ENCODE data around the gene CENPM. TPM values are rescaled to one million over a fixed set of nuclear protein-coding genes. Genes with fewer than 3 reads are reported as not detected.

Gene CENPM
- total and polyA plus RNA-seq, 9 donors, result 6.7 to 11.6 (median 8.9) TPM

DNA sequence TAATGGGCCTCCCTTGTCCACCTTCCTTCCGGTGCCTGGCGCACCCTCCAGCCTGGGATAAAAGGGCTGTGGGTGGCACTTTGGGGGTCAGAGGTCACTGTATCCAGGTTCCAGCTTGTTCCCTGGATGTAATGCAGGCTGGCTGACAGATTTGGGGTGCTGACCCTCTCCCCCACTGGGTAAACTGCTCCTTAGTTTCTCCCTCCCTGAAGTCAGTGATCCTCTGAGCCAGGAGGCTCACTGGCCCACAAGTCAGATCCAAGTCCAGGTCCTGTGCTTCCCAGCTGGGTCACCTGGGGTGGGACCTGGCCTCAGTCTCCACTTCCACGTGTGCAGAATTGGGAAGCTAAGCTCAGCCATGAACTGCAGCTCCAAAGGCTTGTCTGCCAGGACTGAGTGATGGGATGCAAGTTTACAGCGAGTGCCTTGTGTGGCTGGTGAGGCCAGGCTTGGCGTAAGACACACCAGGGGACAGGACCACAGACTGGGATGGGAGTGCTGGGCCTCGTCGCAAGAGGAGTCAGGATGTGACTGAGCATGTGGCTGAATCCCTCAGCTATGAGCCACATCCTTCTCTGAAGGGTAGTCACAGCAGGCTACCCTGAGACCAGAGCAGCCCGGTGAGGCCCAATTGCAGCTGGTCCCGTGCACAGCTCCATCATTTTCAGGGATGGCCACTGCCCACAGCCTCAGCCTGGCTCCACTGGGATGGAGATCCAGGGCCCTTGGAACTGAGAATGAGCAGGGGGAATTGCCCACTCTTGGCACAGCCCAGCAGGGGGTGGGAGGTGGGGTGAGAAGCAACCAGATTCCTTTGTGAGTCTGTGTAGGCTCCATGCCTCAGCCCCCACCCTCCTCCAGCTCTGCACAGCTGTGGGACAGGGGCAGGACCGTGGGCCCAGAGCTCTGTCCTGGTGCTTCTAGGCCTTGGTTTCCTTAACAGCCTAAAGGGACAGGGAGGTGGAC, 39.2 kb downstream of the CENPM start:
- H3K27me3 ChIP-seq (ENCODE audit: control insufficient read depth, insufficient read depth, low read length), result peaks cover 40% of the 10 kb centered on the region
- DNase-seq, result no peak
- no peaks in the 10 kb centered on the region for H3K9me3 ChIP-seq (replicated peaks; ENCODE audit: control insufficient read depth, low read depth, low read length)
- peaks cover 48% of the 10 kb centered on the region for H3K36me3 ChIP-seq (ENCODE audit: control insufficient read depth, insufficient read depth, low read length)
- 75% methylated on average over 9 of the region's 10 CpGs for WGBS (ENCODE audit: insufficient coverage)
- no peak overlapping the region for H3K4me3 ChIP-seq (ENCODE audit: low read length)
- peaks cover 19% of the 10 kb centered on the region for H3K4me1 ChIP-seq (ENCODE audit: control insufficient read depth, insufficient read depth, low read length)
- no peak overlapping the region for H3K27ac ChIP-seq (ENCODE audit: low read length)

DNA sequence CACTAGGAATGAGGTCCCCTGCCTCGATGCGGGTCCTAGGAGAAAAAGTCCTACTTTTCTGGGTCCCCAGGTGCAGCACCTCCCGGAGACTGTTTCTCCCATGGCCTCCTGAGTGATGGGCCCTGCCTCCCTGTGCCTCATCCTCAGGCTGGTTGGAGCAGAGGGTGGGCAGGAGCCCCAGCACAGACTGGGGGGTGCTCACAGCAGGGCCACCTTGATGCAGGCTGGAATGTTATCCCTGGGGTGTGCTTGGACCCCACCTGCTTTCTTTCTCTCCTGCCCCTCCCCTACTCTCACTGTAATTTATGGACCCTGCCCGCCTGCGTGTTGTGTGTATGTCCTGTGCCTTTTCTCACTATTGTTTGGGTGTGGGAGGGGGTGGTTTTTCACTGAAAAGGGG, 40.1 kb downstream of the CENPM start:
- H3K36me3 ChIP-seq (ENCODE audit: control insufficient read depth, insufficient read depth, low read length), result peaks cover 57% of the 10 kb centered on the region
- WGBS (ENCODE audit: insufficient coverage), result 76% methylated on average over 3 of the region's 5 CpGs
- H3K27ac ChIP-seq (ENCODE audit: low read length), result no peak overlapping the region
- no peak for DNase-seq
- no peaks in the 10 kb centered on the region for H3K9me3 ChIP-seq (replicated peaks; ENCODE audit: control insufficient read depth, low read depth, low read length)
- no peak overlapping the region for H3K4me3 ChIP-seq (ENCODE audit: low read length)
- peaks cover 19% of the 10 kb centered on the region for H3K4me1 ChIP-seq (ENCODE audit: control insufficient read depth, insufficient read depth, low read length)
- H3K27me3 ChIP-seq (ENCODE audit: control insufficient read depth, insufficient read depth, low read length), result peaks cover 31% of the 10 kb centered on the region

DNA sequence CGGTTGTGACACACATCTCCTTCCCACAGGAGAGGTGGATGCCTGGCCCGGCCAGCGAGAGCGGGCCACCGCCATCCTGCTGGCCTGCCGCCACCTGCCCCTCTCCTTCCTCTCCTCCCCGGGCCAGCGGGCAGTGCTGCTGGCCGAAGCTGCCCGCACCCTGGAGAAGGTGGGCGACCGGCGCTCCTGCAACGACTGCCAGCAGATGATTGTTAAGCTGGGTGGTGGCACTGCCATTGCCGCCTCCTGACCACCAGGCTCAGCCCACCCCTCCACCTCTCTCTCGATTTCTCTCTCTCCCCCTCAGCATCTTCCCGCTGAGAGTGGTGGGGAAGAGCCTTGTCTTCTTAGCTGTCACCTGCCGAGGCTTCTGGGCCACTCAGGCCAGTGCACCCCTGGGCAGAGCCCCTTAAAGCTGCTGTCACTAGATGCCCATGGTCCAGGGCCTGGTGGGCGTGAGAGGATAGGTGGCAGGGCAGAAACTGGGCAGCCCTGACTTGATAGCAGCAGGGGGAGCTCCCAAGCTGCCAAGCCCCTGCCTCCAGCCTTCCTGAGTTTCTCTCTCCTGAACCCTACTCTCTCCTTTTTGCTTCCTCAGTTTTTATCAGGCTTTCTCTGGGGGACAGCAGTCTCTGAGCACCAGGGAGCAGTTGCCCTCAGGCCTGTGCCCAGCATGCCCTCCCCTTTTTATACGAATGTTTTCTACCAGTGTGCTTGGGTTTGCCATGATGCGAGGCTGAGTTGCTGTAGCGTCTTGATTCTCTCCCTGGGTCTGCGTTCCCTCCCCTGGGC, 41.3 kb downstream of the CENPM start:
- DNase-seq, result no peak
- WGBS (ENCODE audit: insufficient coverage), result 87% methylated on average over 7 of the region's 23 CpGs
- Histone ChIP-seq H3K27ac (ENCODE audit: low read length) (no peak overlapping the region), H3K36me3 (ENCODE audit: control insufficient read depth, insufficient read depth, low read length) (peaks cover 67% of the 10 kb centered on the region), H3K4me1 (ENCODE audit: control insufficient read depth, insufficient read depth, low read length) (peaks cover 16% of the 10 kb centered on the region), H3K4me3 (ENCODE audit: low read length) (no peak overlapping the region), H3K9me3 (replicated peaks; ENCODE audit: control insufficient read depth, low read depth, low read length) (no peaks in the 10 kb centered on the region), H3K27me3 (ENCODE audit: control insufficient read depth, insufficient read depth, low read length) (peaks cover 19% of the 10 kb centered on the region)

DNA sequence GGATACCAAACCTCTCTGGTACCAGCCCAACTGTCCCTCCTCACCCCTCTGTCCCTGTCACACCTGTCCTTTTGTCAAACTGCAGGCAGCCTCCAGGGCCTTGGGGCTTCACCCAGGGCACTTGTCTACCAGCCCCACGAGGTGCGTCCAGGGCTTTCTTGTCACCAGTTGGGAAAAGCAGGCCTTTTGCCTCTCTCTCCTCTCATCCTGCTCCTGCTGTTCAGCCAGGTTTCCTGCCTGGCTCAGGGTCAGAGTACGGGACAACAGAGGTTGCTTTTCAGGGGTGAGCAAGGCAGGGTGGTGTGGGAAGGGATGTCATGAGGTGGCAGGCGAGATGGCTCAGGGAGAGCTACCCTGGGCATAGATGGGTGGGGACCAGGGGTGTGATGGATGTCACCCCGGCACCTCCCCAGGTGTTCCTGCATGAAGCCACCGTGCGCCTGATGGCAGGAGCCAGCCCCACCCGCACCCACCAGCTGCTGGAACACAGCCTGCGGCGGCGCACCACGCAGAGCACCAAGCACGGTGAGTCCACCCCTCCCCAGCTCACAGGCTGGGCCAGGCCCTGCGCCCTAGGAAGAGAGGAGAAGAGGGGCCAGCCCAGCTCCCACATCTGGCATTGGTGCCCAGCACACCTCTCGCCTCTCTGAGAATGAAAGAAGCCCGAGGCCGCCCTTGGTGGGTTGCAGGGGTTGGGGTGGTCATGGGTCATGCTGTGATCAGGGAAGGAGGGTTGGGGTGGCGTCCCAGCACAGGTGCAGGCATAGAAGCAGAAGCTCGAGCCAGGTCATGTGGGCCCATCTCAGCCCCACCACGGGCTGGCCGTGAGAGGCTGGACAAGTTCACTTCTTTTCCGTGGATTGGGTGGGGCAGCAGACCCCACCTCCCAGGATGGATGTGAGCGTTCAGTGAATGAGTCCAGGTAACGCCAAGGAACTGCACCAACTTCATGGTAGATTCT, 42.2 kb downstream of the CENPM start:
- WGBS (ENCODE audit: insufficient coverage), result 90% methylated on average over 20 of the region's 24 CpGs
- Histone ChIP-seq H3K36me3 (ENCODE audit: control insufficient read depth, insufficient read depth, low read length) (peaks cover 75% of the 10 kb centered on the region), H3K27me3 (ENCODE audit: control insufficient read depth, insufficient read depth, low read length) (peaks cover 12% of the 10 kb centered on the region), H3K4me1 (ENCODE audit: control insufficient read depth, insufficient read depth, low read length) (peaks cover 23% of the 10 kb centered on the region), H3K27ac (ENCODE audit: low read length) (no peak overlapping the region), H3K4me3 (ENCODE audit: low read length) (no peak overlapping the region), H3K9me3 (replicated peaks; ENCODE audit: control insufficient read depth, low read depth, low read length) (no peaks in the 10 kb centered on the region)
- no peak for DNase-seq

DNA sequence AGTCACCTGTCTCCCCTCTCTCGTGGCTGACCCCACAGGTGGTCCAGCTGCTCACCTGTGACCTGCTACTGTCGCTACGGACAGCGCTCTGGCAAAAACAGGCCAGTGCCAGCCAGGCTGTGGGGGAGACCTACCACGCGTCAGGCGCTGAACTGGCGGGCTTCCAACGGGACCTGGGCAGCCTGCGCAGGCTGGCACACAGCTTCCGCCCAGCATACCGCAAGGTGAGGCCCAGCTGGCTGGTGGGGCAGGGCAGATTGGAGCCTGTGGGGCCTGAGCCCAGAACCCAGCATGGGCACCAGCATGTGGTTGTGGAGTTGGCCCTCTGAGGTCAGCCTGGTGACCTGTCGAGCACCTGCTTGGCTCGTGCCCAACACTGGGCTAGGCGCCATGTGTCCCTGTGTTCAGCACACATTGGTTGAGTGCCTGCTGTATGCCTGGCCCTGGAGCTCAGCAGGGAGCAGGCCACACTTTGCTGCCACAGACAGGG, 44.0 kb downstream of the CENPM start:
- H3K36me3 ChIP-seq (ENCODE audit: control insufficient read depth, insufficient read depth, low read length), result peaks cover 88% of the 10 kb centered on the region
- peaks cover 30% of the 10 kb centered on the region for H3K4me1 ChIP-seq (ENCODE audit: control insufficient read depth, insufficient read depth, low read length)
- no peaks in the 10 kb centered on the region for H3K27me3 ChIP-seq (ENCODE audit: control insufficient read depth, insufficient read depth, low read length)
- no peaks in the 10 kb centered on the region for H3K9me3 ChIP-seq (replicated peaks; ENCODE audit: control insufficient read depth, low read depth, low read length)
- WGBS (ENCODE audit: insufficient coverage), result 88% methylated on average over 15 of the region's 15 CpGs
- no peak overlapping the region for H3K27ac ChIP-seq (ENCODE audit: low read length)
- no peak for DNase-seq
- H3K4me3 ChIP-seq (ENCODE audit: low read length), result no peak overlapping the region

DNA sequence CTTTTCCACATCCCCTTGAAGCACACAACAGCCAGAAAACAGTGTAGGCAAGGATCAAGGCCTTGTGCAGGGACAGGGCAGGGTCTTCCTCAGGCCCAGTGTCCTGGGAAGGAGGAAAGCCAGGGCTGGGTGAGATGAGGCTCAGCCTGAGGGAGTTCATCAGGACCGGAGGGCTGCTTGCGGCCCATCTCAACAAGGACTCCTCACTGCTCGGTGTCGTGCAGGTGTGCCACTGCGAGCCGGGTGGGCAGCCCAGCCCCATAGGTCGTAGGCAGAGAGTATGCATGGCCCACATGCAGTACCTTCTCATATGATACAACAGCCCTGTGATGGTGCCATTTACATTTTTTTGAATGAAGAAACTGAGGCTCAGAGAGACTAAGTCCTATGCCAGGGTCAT, 44.9 kb downstream of the CENPM start:
- 85% methylated on average over 4 of the region's 7 CpGs for WGBS (ENCODE audit: insufficient coverage)
- Histone ChIP-seq H3K27ac (ENCODE audit: low read length) (no peak overlapping the region), H3K36me3 (ENCODE audit: control insufficient read depth, insufficient read depth, low read length) (peaks cover 90% of the 10 kb centered on the region), H3K4me3 (ENCODE audit: low read length) (no peak overlapping the region), H3K27me3 (ENCODE audit: control insufficient read depth, insufficient read depth, low read length) (no peaks in the 10 kb centered on the region), H3K9me3 (replicated peaks; ENCODE audit: control insufficient read depth, low read depth, low read length) (no peaks in the 10 kb centered on the region), H3K4me1 (ENCODE audit: control insufficient read depth, insufficient read depth, low read length) (peaks cover 35% of the 10 kb centered on the region)
- DNase-seq, result no peak

DNA sequence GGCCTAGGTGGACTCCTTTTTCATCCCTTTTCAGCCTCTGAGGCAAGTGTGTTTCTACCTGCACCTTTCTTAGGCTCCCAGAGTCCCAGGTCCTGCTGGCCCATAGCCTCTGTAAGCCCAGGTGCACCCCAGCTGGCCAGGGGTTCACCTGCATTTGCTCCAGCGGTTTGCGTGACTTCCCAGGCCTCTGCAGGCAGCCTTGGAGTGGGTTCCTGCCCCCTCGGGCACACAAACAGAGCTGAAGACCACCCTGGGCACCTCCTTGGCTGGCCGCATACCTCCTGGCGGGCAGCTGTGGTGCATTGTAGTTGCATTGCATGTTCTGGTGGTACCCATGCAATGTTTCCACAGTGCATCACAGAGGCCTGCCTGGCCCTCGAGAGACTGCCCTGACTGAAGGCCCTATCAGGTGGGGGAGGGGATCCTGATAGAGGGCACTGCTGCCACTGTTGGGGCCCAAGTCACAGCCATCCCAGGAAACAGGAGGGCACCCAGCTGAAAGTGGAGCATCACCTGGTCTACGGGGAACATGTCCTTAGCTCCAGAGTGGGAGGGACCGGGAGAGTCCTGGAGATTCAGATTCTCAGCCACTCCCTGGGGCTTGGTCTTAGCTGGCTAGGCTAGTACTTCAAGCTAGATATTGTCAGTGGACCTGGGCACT, 46.2 kb downstream of the CENPM start:
- DNase-seq, result no peak
- H3K27me3 ChIP-seq (ENCODE audit: control insufficient read depth, insufficient read depth, low read length), result no peaks in the 10 kb centered on the region
- no peaks in the 10 kb centered on the region for H3K9me3 ChIP-seq (replicated peaks; ENCODE audit: control insufficient read depth, low read depth, low read length)
- no peak overlapping the region for H3K27ac ChIP-seq (ENCODE audit: low read length)
- no peak overlapping the region for H3K4me3 ChIP-seq (ENCODE audit: low read length)
- H3K36me3 ChIP-seq (ENCODE audit: control insufficient read depth, insufficient read depth, low read length), result peaks cover 89% of the 10 kb centered on the region
- H3K4me1 ChIP-seq (ENCODE audit: control insufficient read depth, insufficient read depth, low read length), result peaks cover 38% of the 10 kb centered on the region
- 98% methylated on average over 8 of the region's 8 CpGs for WGBS (ENCODE audit: insufficient coverage)

DNA sequence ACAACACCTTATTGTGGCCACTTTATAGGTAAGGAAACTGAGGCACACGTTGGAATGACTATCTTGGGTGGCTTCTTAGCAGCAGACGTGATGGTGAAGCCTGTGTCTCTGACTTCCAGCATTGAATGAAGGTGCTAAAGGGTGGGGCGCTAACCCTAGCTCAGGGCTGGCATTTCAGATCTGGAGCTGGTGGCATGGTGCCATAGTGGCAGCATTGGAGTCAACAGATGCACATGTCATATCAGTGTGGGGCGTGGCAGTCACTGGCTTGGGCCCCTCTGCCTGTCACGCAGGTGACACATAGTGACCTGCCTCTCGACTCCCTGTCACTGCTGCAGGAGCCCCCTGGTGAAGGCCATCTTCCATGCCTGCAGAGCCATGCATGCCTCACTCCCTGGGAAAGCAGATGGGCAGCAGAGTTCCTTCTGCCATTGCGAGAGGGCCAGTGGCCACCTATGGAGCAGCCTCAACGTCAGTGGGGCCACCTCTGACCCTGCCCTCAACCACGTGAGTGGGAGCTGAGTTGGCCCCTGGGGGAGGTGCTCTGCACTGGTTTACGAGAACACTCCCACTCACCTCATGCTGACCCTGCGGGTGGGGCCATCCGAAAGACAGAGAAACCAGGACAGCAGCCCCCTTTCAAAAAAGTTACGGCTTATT, 46.8 kb downstream of the CENPM start:
- DNase-seq, result peak; percentile 59
- Histone ChIP-seq H3K4me3 (ENCODE audit: low read length) (no peak overlapping the region), H3K9me3 (replicated peaks; ENCODE audit: control insufficient read depth, low read depth, low read length) (no peaks in the 10 kb centered on the region), H3K27ac (ENCODE audit: low read length) (peak overlapping the region; percentile 62), H3K27me3 (ENCODE audit: control insufficient read depth, insufficient read depth, low read length) (no peaks in the 10 kb centered on the region), H3K36me3 (ENCODE audit: control insufficient read depth, insufficient read depth, low read length) (peaks cover 87% of the 10 kb centered on the region), H3K4me1 (ENCODE audit: control insufficient read depth, insufficient read depth, low read length) (peaks cover 38% of the 10 kb centered on the region)
- 83% methylated on average over 11 of the region's 13 CpGs for WGBS (ENCODE audit: insufficient coverage)

DNA sequence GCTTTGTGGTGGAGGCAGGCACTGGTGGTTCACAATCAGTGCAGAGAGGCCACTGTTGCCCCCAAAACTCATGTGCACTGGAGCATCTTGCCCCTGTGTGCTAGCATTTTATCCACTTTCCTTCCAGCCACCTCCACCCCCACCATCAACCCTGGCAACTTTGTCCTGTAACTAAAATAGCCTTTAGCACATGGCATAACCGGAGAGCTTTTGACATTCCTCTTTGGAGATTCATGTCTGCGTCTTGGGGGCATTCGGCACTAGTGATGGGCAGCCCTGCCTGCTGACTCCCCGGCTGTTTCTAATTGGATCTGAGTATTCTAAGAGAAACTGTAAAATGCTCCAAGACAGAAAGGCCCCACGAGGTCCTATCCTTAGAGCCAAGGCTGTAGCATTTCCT, 47.8 kb downstream of the CENPM start:
- peak; percentile 52 for DNase-seq
- Histone ChIP-seq H3K27ac (ENCODE audit: low read length) (peak overlapping the region; percentile 85), H3K4me1 (ENCODE audit: control insufficient read depth, insufficient read depth, low read length) (peaks cover 38% of the 10 kb centered on the region), H3K27me3 (ENCODE audit: control insufficient read depth, insufficient read depth, low read length) (no peaks in the 10 kb centered on the region), H3K9me3 (replicated peaks; ENCODE audit: control insufficient read depth, low read depth, low read length) (no peaks in the 10 kb centered on the region), H3K36me3 (ENCODE audit: control insufficient read depth, insufficient read depth, low read length) (peaks cover 86% of the 10 kb centered on the region), H3K4me3 (ENCODE audit: low read length) (no peak overlapping the region)
- 94% methylated on average over 2 of the region's 5 CpGs for WGBS (ENCODE audit: insufficient coverage)
